ENCODE data around the gene ZNF74.
"Not testable (repeated sequence)": the region's sequence is repeated elsewhere in the genome, so short reads cannot be mapped to it uniquely, and the experiment has no call there.

Gene ZNF74

GRCh38 chr22:20364335-20365260 lies 29.4 kb upstream of the ZNF74 start:
- H3K9me3 ChIP-seq; H3K36me3 ChIP-seq; H3K4me1 ChIP-seq; H3K4me3 ChIP-seq (ENCODE audit: low read depth, low read length); DNase-seq; H3K27me3 ChIP-seq: not testable (repeated sequence)

GRCh38 chr22:20366841-20367240 lies 27.1 kb upstream of the ZNF74 start:
- not testable (repeated sequence) for H3K4me1 ChIP-seq; H3K9me3 ChIP-seq; H3K4me3 ChIP-seq (ENCODE audit: low read depth, low read length); H3K36me3 ChIP-seq; H3K27me3 ChIP-seq; DNase-seq

- DNase-seq; H3K4me3 ChIP-seq (ENCODE audit: low read depth, low read length); H3K4me1 ChIP-seq; H3K27me3 ChIP-seq; H3K9me3 ChIP-seq; H3K36me3 ChIP-seq: not testable (repeated sequence)
Measured at GRCh38 chr22:20368875-20369274, 25.1 kb upstream of the ZNF74 start.

- H3K4me3 ChIP-seq (ENCODE audit: low read depth, low read length); DNase-seq; H3K4me1 ChIP-seq; H3K9me3 ChIP-seq; H3K36me3 ChIP-seq; H3K27me3 ChIP-seq: not testable (repeated sequence)
Measured at GRCh38 chr22:20371687-20372086, 22.3 kb upstream of the ZNF74 start.

- H3K4me1 ChIP-seq; H3K36me3 ChIP-seq; H3K27me3 ChIP-seq; DNase-seq; H3K4me3 ChIP-seq (ENCODE audit: low read depth, low read length); H3K9me3 ChIP-seq: not testable (repeated sequence)
Measured at GRCh38 chr22:20372406-20372854, 21.5 kb upstream of the ZNF74 start.

- H3K9me3 ChIP-seq; H3K36me3 ChIP-seq; DNase-seq; H3K4me1 ChIP-seq; H3K27me3 ChIP-seq; H3K4me3 ChIP-seq (ENCODE audit: low read depth, low read length): not testable (repeated sequence)
Measured at GRCh38 chr22:20373195-20373706, 20.7 kb upstream of the ZNF74 start.

- H3K4me3 ChIP-seq (ENCODE audit: low read depth, low read length); H3K36me3 ChIP-seq; DNase-seq; H3K9me3 ChIP-seq; H3K4me1 ChIP-seq; H3K27me3 ChIP-seq: not testable (repeated sequence)
Measured at GRCh38 chr22:20374130-20374529, 19.8 kb upstream of the ZNF74 start.

- DNase-seq; H3K27me3 ChIP-seq; H3K4me3 ChIP-seq (ENCODE audit: low read depth, low read length); H3K4me1 ChIP-seq; H3K36me3 ChIP-seq; H3K9me3 ChIP-seq: not testable (repeated sequence)
Measured at GRCh38 chr22:20376281-20376680, 17.7 kb upstream of the ZNF74 start.

- not testable (repeated sequence) for H3K36me3 ChIP-seq; DNase-seq; H3K4me1 ChIP-seq; H3K27me3 ChIP-seq; H3K9me3 ChIP-seq; H3K4me3 ChIP-seq (ENCODE audit: low read depth, low read length)
Measured at GRCh38 chr22:20376983-20377382, 17.0 kb upstream of the ZNF74 start.

- no peaks in the 10 kb centered on the region for H3K4me1 ChIP-seq
Measured at GRCh38 chr22:20378110-20378509, 15.8 kb upstream of the ZNF74 start.

GRCh38 chr22:20378684-20379083 lies 15.3 kb upstream of the ZNF74 start:
- not testable (repeated sequence) for H3K4me1 ChIP-seq; H3K36me3 ChIP-seq; H3K4me3 ChIP-seq (ENCODE audit: low read depth, low read length); DNase-seq; H3K27me3 ChIP-seq; H3K9me3 ChIP-seq

More at GRCh38 chr22:20378110-20378509, 15.8 kb upstream of the ZNF74 start:
- Histone ChIP-seq H3K36me3 (no peaks in the 10 kb centered on the region), H3K27me3 (no peaks in the 10 kb centered on the region), H3K9me3 (no peaks in the 10 kb centered on the region), H3K4me3 (ENCODE audit: low read depth, low read length) (no peak overlapping the region)
- TF ChIP-seq CTCF (IDR thresholded peaks at IDR 0.05; ENCODE audit: low read depth, low read length), result no peak
- no peak for DNase-seq

Data from BE2C (cell line).